HG03196 (cell line): Measurements from ENCODE around the gene PNPLA5.
"Not testable (repeated sequence)": the region's sequence is repeated elsewhere in the genome, so short reads cannot be mapped to it uniquely, and the experiment has no call there.

Source experiments
- ATAC-seq: cut with Tn5 transposase; IDR thresholded peaks from one replicate; pipeline ENCODE4 v1.9.1; 2021; ENCODE audit not compliant: unreplicated experiment

Gene PNPLA5

GRCh38 chr22:43903033-43903432 is 11.2 kb upstream of the PNPLA5 start:
- not testable (repeated sequence) for ATAC-seq

- ATAC-seq: no peak
These were observed 10.3 kb upstream of the PNPLA5 start for GRCh38 chr22:43901976-43902643.

GRCh38 chr22:43900206-43900605 is 8.4 kb upstream of the PNPLA5 start:
- no peak for ATAC-seq

GRCh38 chr22:43897751-43898261 is 6.0 kb upstream of the PNPLA5 start:
- ATAC-seq: no peak

GRCh38 chr22:43895986-43896645 is 4.3 kb upstream of the PNPLA5 start:
- no peak for ATAC-seq

- ATAC-seq: no peak
These were observed 2.3 kb upstream of the PNPLA5 start for GRCh38 chr22:43894122-43894521.

- ATAC-seq: no peak
These were observed 1.5 kb upstream of the PNPLA5 start for GRCh38 chr22:43893266-43893665.

- no peak for ATAC-seq
These were observed 526 bp upstream of the PNPLA5 start for GRCh38 chr22:43892183-43892894.

GRCh38 chr22:43890901-43891331 is 897 bp downstream of the PNPLA5 start:
- no peak for ATAC-seq

GRCh38 chr22:43889860-43890253 is 2.0 kb downstream of the PNPLA5 start:
- ATAC-seq: no peak

GRCh38 chr22:43889201-43889859 is 2.5 kb downstream of the PNPLA5 start:
- no peak for ATAC-seq

GRCh38 chr22:43888740-43889139 is 3.1 kb downstream of the PNPLA5 start:
- no peak for ATAC-seq

GRCh38 chr22:43887391-43887790 is 4.4 kb downstream of the PNPLA5 start:
- ATAC-seq: no peak

GRCh38 chr22:43886231-43886630 is 5.6 kb downstream of the PNPLA5 start:
- no peak for ATAC-seq

GRCh38 chr22:43885786-43886185 is 6.0 kb downstream of the PNPLA5 start:
- no peak for ATAC-seq

- no peak for ATAC-seq
These were observed 6.5 kb downstream of the PNPLA5 start for GRCh38 chr22:43885319-43885671.

- ATAC-seq: no peak
These were observed 7.1 kb downstream of the PNPLA5 start for GRCh38 chr22:43884600-43885318.

GRCh38 chr22:43883719-43884415 is 7.9 kb downstream of the PNPLA5 start:
- no peak for ATAC-seq

GRCh38 chr22:43883012-43883661 is 8.7 kb downstream of the PNPLA5 start:
- ATAC-seq: no peak
